NCI-H1092 (cell line): ENCODE measurements around the gene ARHGAP4.

Experiments used
- DNase-seq: peaks from one replicate; lab custom pipeline; 2025; lab: John Stamatoyannopoulos, UW

The ARHGAP4 gene

GRCh38 chrX:153925739-153926551, at the start of gene ARHGAP4:
Gene ARHGAP4, minus strand, starts transcription at chrX:153926264. Its CDS starts 62 bp downstream, at chrX:153926202.
- DNase-seq, result no peak

DNA sequence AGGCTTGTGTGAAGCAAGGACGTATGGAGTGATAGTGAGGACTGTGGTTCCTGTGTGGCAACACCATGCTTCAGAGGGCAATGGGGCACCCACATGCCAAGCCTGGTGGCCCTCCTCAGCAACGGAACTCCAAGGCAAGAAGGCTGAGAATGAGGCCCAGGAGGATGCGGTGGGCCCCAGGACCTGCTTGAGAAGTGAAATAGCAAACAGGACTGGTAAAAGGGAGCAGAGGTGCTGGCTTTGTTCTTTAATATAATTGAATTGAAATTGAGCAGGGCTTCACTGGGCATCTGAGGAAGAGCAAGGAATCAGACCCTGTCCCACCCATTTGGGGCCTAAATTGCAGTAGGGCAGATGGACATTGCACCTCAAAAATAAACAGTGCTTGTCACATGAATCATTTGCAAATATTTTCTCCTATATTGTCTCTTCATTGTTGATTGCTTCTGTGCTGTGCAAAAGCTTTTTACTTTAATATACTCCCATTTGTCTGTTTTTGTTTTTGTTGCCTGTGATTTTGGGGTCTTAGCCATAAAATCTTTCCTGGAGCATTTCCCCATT, 48.7 kb upstream of the ARHGAP4 start:
- DNase-seq, result no peak

DNA sequence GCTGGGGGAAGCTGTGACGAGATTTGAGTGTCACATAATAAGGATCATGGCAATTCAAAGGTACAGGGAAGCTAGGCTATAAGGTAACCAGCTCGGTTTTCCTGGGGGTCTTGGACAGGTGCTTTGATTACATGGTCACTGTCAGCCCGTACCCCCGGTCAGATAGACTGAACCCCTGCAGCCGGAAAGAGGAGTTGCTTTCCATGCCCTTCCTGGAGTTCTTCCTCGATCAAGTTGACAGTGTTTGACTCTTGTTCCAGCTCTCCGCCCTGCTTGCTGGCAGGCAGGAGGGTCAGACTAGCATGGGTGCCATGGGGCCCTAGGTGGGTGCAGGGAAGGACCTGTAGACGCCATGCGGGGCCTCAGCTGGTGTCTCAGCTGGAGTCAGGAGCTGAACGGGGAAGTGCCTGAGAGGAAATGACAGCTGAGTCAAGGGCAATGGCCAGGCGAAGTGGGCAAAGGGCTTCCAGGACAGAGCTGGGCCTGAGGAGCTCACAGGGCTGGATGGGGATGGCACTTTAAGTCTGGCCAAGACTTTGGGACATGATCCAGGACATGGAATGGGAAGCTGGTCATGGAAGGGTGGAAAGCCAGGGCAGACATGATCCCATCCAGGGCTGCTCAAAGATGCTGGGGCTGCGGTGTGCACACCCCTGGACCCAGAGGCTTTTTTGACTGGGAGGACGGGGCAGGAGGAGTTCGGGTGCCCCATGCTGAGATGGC, 48.1 kb upstream of the ARHGAP4 start:
- no peak for DNase-seq

DNA sequence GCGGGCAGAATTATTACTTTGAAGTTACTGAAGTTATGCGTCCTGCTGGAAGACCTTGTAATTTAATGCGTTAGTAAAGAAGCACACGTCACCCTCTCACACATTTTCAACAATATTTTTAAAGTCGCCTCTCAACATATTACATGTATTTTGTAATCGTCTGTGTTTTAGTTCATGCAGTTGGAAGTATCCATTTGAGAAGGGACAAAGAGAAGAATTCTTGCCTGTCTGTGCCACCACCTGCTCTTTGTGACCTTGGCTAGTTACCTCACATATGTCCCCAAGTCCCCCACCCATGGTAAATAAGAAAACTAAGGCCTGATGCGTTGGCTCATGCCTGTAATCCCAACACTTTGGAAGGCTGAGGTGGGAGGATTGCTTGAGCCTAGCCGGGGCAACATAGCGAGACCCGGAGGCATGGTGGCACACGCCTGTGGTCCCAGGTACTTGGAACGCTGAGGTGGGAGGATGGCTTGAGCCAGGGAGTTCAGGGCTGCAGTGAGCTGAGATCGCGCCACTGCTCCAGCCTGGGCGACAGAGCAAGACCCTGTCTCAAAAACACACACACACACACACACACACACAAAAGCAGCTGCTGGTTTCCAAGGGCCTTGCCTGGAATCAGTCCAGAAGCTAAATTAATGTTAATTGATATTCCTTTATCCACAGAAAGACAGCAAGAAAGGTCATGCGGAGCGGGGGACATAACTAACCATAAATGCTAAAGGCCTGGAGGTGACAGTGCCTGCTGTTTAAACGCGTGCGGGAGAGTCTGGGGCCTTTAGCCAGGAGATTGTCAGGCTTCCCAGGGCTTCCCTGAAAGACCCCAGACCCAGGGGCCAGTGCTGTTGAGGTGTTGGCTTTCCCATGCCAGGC, 47.3 kb upstream of the ARHGAP4 start:
- peak; percentile 49 for DNase-seq

DNA sequence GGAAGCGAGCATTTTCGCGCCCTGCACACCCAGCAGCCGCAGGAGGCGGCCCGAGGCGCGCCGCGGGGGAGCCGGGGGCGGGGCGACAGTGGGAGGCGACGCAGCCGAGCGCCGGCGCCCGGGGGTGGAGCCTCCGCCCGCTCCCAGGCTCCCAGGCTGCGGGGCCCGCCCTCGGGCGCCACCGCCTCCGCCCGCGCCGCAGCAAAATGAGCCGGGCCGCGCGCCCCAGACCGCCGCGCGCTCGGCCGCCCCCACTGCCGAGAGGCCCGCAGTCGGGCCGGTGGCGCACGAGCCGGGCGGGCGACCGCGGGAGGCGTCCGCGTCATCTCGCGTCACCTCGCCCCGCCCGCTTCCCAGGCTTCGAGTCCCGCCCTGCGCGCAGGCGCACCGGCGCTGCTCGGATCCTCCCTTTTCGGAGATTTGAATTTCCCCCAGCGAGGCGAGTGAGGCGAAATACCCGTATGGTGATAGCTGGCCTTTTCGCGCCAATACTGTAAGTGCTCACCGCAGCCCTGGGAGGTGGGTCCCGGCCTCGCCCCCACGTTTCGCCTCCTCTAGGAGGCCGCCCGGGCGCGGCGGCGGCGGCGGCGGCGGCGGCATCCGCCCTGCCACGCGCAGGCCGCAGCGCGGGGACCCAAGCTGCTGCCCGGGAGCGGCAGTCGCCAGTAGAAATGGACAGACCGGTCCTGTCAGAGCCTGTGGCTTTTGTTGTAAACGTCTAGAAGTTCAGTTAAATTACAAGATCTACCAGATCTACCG, 46.5 kb upstream of the ARHGAP4 start, which contains the start of gene TMEM187:
TSS of gene TMEM187 (plus strand) at position 387 of the 759 bp plus-strand sequence. CDS start 9,309 bp downstream, outside the sequence.
- peak; percentile 93 for DNase-seq

DNA sequence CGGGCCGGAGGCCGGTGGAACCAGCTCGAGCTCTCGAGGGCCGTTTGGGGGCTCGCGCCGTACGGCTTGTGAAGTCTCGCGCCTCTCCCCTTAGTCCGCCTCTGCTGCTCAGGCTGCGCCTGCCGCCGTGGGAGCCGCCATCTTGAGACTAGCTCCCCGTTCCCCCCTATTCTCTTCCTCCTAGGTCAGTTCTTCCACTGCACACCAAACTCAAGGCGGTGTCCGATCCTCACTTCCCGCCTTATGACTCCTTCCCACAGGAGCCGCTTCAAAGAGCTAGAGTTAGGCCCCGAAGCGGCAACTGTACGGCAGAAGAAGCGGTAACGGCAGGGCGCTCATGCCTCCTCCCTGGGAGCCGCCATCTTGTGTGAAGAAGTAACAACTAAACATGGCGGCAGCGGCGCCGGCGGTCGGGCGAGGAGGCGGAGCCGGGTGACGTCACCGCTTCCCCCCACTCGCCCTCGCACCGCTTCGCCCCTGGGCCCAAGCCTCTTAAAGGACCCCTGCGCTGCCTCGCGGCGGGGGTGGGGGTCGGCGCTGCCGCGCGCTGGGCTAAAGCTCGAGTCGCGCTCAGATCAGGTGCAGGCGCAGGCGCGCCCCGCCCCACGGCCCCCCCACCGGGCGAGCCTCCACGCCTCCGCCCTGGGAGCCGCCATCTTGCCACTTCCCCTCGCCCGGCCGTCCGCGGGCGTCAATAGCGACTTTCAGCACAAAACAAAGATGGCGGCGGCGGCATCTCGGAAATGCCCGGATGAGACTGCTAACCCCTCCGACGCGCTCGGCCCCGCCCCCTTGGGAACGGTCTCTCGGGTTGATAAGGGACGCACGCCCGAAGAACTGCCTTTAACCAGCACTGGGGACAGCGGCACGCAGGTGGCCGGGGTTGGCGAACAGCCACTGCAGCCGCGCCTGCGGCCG, 45.6 kb upstream of the ARHGAP4 start, which contains the start of gene HCFC1:
TSS of gene HCFC1 (minus strand) at position 369 of the 918 bp plus-strand sequence. CDS start 978 bp downstream, outside the sequence.
- DNase-seq, result peak; percentile 94

DNA sequence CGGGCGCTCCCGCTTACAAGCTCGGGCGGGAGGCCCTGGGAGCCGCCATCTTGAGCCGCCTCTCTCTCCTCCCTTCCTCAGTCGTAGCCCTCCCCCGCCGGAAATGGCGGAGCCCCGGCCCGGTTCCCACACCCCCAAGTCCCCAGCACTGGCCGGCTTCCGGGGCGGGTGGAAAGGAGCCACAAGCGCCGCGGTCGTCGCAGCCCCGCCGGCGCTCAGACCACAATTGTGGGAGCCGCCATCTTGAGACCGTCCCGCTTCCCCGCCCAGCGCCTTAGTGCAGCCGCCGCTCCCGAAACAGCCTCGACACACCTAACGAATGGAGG, 45.0 kb upstream of the ARHGAP4 start:
- peak; percentile 73 for DNase-seq

DNA sequence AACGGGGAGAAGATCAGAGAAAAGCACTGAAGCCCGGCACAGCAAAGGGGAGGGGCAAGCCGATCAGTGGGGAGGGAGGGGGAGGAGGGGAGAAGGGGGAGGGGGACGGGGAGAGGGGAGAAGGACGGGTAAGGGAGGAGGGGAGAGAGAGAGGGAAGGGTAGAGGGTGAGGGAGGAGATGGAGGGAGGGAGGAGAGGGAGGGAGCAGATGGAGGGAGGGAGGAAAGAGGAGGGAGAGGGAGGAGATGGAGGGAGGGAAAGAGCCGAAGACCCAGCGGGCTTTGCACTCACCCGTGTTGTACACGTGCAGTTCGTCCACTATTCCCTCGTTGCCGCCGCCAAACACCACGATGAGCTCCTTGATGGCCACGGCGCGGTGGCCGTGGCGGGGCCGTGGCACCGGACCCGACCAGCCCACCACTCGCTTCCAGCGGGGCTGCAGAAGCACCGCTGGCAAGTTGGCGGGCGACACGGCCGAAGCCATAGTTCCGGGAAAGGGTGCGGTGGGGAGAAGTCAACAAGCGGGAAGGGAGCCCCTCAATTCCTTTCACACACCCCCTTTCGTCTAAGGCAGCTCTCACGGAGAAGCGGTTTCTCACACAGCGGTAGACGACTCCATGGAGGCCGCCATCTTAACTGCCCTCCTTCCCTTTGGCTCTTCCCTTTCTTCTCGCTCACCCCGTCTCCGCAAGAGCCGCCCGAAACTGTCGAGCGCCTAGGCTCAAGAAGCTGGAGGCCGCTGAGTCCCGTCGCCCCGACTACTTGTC, 44.5 kb upstream of the ARHGAP4 start:
- no peak for DNase-seq

GRCh38 chrX:153969904-153970356, 43.9 kb upstream of the ARHGAP4 start:
- DNase-seq, result no peak

- no peak for DNase-seq
Observed at GRCh38 chrX:153969125-153969903, 43.2 kb upstream of the ARHGAP4 start.

- no peak for DNase-seq
Observed at GRCh38 chrX:153968754-153969124, 42.7 kb upstream of the ARHGAP4 start.

DNA sequence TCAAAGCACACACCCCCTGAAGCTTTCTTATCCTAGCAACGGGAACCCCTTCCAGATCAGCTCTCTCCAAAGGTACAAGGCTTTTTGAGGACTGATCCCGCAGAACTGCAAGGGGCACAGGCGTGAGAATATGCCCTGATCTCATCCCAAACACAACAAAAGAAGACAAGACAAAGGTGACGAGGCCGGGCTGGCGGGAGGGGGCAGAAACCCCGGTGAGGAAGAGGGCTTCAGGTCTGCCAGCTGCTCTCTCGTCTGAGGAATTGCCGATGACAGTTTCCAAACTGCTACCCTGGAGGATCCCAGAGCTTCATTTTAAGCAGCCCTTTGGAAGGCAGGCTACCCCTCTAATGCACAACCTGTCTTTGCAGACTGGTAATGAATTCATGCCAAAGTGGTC, 42.2 kb upstream of the ARHGAP4 start:
- no peak for DNase-seq

- DNase-seq, result no peak
Observed at GRCh38 chrX:153967536-153968224, 41.6 kb upstream of the ARHGAP4 start.

GRCh38 chrX:153966841-153967535, 40.9 kb upstream of the ARHGAP4 start:
- no peak for DNase-seq

DNA sequence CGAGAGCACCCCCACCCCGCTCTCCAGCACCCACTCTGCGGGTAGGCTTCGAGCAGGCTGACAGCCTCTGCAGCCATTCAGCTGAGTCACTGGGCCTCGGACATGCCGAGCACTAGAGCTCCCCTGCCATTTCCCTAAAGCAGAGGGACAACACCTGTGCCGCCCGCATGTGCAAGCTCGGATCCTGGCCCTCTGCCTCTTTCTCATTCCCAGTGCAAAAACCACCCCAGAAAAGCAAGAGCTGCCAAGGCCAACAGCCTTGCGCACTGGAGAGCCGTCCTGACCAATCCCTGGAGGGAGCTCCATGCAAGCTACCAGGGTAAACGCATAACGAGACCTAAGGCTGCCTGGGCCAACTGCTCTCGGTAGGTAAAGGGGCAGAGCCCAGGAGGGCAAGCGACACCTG, 40.2 kb upstream of the ARHGAP4 start:
- DNase-seq, result no peak

DNA sequence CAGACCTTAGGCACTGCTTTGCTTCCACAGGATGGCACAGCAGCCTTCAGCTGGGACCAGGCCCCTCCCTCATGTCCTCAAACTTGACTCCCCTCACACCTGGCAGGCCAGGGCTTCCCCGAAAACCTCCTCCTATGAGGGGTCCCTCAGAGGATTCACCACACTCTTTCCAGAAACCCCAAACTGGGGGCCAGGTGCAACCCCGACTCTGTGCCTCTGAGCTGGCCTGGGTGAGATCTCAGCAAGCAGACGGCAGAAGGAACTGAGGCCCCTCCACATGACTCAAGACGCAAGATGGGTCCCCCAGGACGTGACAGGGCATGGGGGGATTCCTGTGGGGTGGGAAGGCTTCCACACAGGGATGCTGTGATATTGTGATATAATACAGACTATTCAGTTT, 39.3 kb upstream of the ARHGAP4 start:
- no peak for DNase-seq

GRCh38 chrX:153964105-153964504, 38.0 kb upstream of the ARHGAP4 start:
- no peak for DNase-seq
